Astrocyte of the spinal cord (primary cell): ENCODE results near the gene CEACAM19.
A peak's percentile ranks its signal among the peaks of the same experiment; 100 is the strongest.
"Not testable (repeated sequence)": the region's sequence is repeated elsewhere in the genome, so short reads cannot be mapped to it uniquely, and the experiment has no call there.

Experiments used
- DNase-seq: peaks from one replicate; pipeline ENCODE4 v3.0.0; 2011; ENCODE audit warnings: low read depth, low spot score
- H3K4me3 ChIP-seq: 2 replicates; pipeline ENCODE4 v1.5.1; 2011; ENCODE audit warnings: low read depth, mild to moderate bottlenecking, low read length, moderate library complexity
- CTCF ChIP-seq: IDR thresholded peaks from 2 replicates; pipeline ENCODE4 v1.5.1; 2012; ENCODE audit warnings: low read depth, mild to moderate bottlenecking, low read length, inconsistent platforms
- in situ Hi-C: cut with HindIII; loops from 2 replicates; pipeline ENCODE4 v1.10.0; 2017; ENCODE audit warnings: low sequenced_read_pairs

The CEACAM19 gene

GRCh38 chr19:44718441-44719261 lies 47.4 kb downstream of the CEACAM19 start:
- DNase-seq: peak; percentile 35
- TF ChIP-seq CTCF: no peak
- H3K4me3 ChIP-seq: no peak overlapping the region
- in situ Hi-C loops: no loop called here

GRCh38 chr19:44719262-44719701 lies 48.0 kb downstream of the CEACAM19 start:
- no peak overlapping the region for H3K4me3 ChIP-seq
- TF ChIP-seq CTCF: no peak
- no peak for DNase-seq
- in situ Hi-C loops: no loop called here

GRCh38 chr19:44720396-44720795 lies 49.1 kb downstream of the CEACAM19 start:
- H3K4me3 ChIP-seq, in situ Hi-C loops, DNase-seq: not testable (repeated sequence)

GRCh38 chr19:44720945-44721344 lies 49.7 kb downstream of the CEACAM19 start:
- in situ Hi-C loops: no loop called here
- no peak for DNase-seq
- TF ChIP-seq CTCF: no peak
- no peak overlapping the region for H3K4me3 ChIP-seq

- DNase-seq, in situ Hi-C loops, H3K4me3 ChIP-seq: not testable (repeated sequence)
Observed at GRCh38 chr19:44721369-44721768, 50.1 kb downstream of the CEACAM19 start.

GRCh38 chr19:44722131-44723121 lies 51.1 kb downstream of the CEACAM19 start:
- TF ChIP-seq CTCF: no peak
- in situ Hi-C loops: no loop called here
- H3K4me3 ChIP-seq: no peak overlapping the region
- DNase-seq: no peak

- no peak overlapping the region for H3K4me3 ChIP-seq
- in situ Hi-C loops: no loop called here
- no peak for DNase-seq
- TF ChIP-seq CTCF: no peak
Observed at GRCh38 chr19:44723299-44723951, 52.1 kb downstream of the CEACAM19 start.
